ENCODE data around the gene NDFIP2. TPM values are rescaled to one million over a fixed set of nuclear protein-coding genes. Genes with fewer than 3 reads are reported as not detected.

The NDFIP2 gene
- total RNA-seq, 1 experiment from 2014 or later, result 81.6 TPM

GRCh38 chr13:79492918-79493594 lies 12.1 kb downstream of the NDFIP2 start:
- POLR2A ChIA-PET, result interaction anchor here (0.9 to 6.5 kb wide), 8 partner anchors 10 to 848 kb away, joined by 3 to 160 read pairs (median 4); partner anchors contain the start of genes NDFIP2, RBM26 and SPRY2
- intact Hi-C loops (cut with micrococcal nuclease), result no loop called here
- H3K4me3 Mint-ChIP-seq (ENCODE audit: unreplicated experiment), result peak overlapping the region; percentile 53
- no peaks in the 10 kb centered on the region for H3K36me3 Mint-ChIP-seq (ENCODE audit: insufficient read depth, unreplicated experiment)
- no peaks in the 10 kb centered on the region for H3K27me3 Mint-ChIP-seq (ENCODE audit: insufficient read depth, unreplicated experiment)
- H3K4me1 Mint-ChIP-seq (ENCODE audit: insufficient read depth, unreplicated experiment), result peaks cover 70% of the 10 kb centered on the region
- no peaks in the 10 kb centered on the region for H3K9me3 Mint-ChIP-seq (ENCODE audit: unreplicated experiment)
- BruUV-seq (replicated peaks), result no TSS peak
- no peak for DNase-seq (ENCODE audit: unreplicated experiment)
- CTCF ChIA-PET, result interaction anchor here (0.7 kb wide), 1 partner anchor 12 kb away, joined by 4 read pairs; the partner anchor contains the start of gene NDFIP2
- TF ChIP-seq, protein P1, sequence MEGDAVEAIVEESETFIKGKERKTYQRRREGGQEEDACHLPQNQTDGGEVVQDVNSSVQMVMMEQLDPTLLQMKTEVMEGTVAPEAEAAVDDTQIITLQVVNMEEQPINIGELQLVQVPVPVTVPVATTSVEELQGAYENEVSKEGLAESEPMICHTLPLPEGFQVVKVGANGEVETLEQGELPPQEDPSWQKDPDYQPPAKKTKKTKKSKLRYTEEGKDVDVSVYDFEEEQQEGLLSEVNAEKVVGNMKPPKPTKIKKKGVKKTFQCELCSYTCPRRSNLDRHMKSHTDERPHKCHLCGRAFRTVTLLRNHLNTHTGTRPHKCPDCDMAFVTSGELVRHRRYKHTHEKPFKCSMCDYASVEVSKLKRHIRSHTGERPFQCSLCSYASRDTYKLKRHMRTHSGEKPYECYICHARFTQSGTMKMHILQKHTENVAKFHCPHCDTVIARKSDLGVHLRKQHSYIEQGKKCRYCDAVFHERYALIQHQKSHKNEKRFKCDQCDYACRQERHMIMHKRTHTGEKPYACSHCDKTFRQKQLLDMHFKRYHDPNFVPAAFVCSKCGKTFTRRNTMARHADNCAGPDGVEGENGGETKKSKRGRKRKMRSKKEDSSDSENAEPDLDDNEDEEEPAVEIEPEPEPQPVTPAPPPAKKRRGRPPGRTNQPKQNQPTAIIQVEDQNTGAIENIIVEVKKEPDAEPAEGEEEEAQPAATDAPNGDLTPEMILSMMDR (IDR thresholded peaks at IDR 0.05; ENCODE audit: unreplicated experiment), result no peak
- peak overlapping the region; percentile 100 for H3K27ac Mint-ChIP-seq (ENCODE audit: low read depth, unreplicated experiment)

- ChIA-PET POLR2A (interaction anchor here (0.6 to 8.0 kb wide), 6 partner anchors 13 to 1925 kb away, joined by 3 to 130 read pairs (median 4); partner anchors contain the start of genes NDFIP2 and RBM26), CTCF (interaction anchor here (0.6 to 0.8 kb wide), 2 partner anchors 12 to 18 kb away, joined by 3 to 4 read pairs; no protein-coding TSS in a partner anchor)
- Mint-ChIP-seq H3K4me1 (ENCODE audit: insufficient read depth, unreplicated experiment) (peaks cover 64% of the 10 kb centered on the region), H3K27me3 (ENCODE audit: insufficient read depth, unreplicated experiment) (no peaks in the 10 kb centered on the region), H3K27ac (ENCODE audit: low read depth, unreplicated experiment) (peak overlapping the region; percentile 100), H3K9me3 (ENCODE audit: unreplicated experiment) (no peaks in the 10 kb centered on the region), H3K4me3 (ENCODE audit: unreplicated experiment) (no peak overlapping the region), H3K36me3 (ENCODE audit: insufficient read depth, unreplicated experiment) (no peaks in the 10 kb centered on the region)
- no peak for DNase-seq (ENCODE audit: unreplicated experiment)
- intact Hi-C loops (cut with micrococcal nuclease), result no loop called here
- TF ChIP-seq, protein P1 (IDR thresholded peaks at IDR 0.05; ENCODE audit: unreplicated experiment), result no peak
- no TSS peak for BruUV-seq (replicated peaks)
Measured at GRCh38 chr13:79496188-79496587, 15.2 kb downstream of the NDFIP2 start.

DNA sequence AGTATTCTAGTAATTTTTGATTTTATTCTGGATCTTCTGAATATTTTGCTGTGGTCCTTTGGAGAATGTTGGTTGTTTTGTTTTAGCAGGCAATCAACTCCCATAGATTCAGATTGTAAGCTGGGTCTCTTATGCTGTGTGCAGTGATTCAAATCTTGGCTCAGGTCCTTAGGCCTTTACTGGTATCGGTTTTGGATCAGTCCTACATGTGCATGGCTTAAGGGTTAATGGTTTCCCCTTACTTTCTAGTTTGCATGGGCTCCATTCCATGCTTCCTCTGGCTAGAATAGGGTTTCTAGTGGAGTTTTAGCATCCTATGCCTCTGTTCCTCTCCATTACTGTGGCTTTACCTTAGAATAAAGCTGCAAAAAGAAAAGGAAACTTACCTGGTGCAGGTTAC lies 16.1 kb downstream of the NDFIP2 start:
- BruUV-seq (replicated peaks), result no TSS peak
- Mint-ChIP-seq H3K27me3 (ENCODE audit: insufficient read depth, unreplicated experiment) (no peaks in the 10 kb centered on the region), H3K27ac (ENCODE audit: low read depth, unreplicated experiment) (no peak overlapping the region), H3K9me3 (ENCODE audit: unreplicated experiment) (no peaks in the 10 kb centered on the region), H3K4me3 (ENCODE audit: unreplicated experiment) (no peak overlapping the region), H3K36me3 (ENCODE audit: insufficient read depth, unreplicated experiment) (no peaks in the 10 kb centered on the region), H3K4me1 (ENCODE audit: insufficient read depth, unreplicated experiment) (peaks cover 64% of the 10 kb centered on the region)
- intact Hi-C loops (cut with micrococcal nuclease), result no loop called here
- TF ChIP-seq, protein P1 (IDR thresholded peaks at IDR 0.05; ENCODE audit: unreplicated experiment), result no peak
- no peak for DNase-seq (ENCODE audit: unreplicated experiment)
- ChIA-PET CTCF (interaction anchor here (0.7 to 1.2 kb wide), 2 partner anchors 14 to 99 kb away, joined by 3 to 7 read pairs; no protein-coding TSS in a partner anchor), POLR2A (interaction anchor here (0.6 to 8.0 kb wide), 7 partner anchors 9 to 841 kb away, joined by 3 to 130 read pairs (median 3); partner anchors contain the start of genes NDFIP2 and RBM26)

- no peak overlapping the region for H3K27ac Mint-ChIP-seq (ENCODE audit: low read depth, unreplicated experiment)
- ChIA-PET POLR2A (interaction anchor here (1.0 to 8.0 kb wide), 6 partner anchors 10 to 98 kb away, joined by 3 to 130 read pairs (median 4); partner anchors contain the start of gene NDFIP2), CTCF (interaction anchor here (1.2 to 1.4 kb wide), 3 partner anchors 15 to 28 kb away, joined by 3 to 7 read pairs (median 7); no protein-coding TSS in a partner anchor)
- no peaks in the 10 kb centered on the region for H3K9me3 Mint-ChIP-seq (ENCODE audit: unreplicated experiment)
- TF ChIP-seq, protein P1 (IDR thresholded peaks at IDR 0.05; ENCODE audit: unreplicated experiment), result no peak
- BruUV-seq (replicated peaks), result no TSS peak
- peaks cover 62% of the 10 kb centered on the region for H3K4me1 Mint-ChIP-seq (ENCODE audit: insufficient read depth, unreplicated experiment)
- H3K36me3 Mint-ChIP-seq (ENCODE audit: insufficient read depth, unreplicated experiment), result peaks cover 4% of the 10 kb centered on the region
- no peak overlapping the region for H3K4me3 Mint-ChIP-seq (ENCODE audit: unreplicated experiment)
- H3K27me3 Mint-ChIP-seq (ENCODE audit: insufficient read depth, unreplicated experiment), result no peaks in the 10 kb centered on the region
- intact Hi-C loops (cut with micrococcal nuclease), result no loop called here
- no peak for DNase-seq (ENCODE audit: unreplicated experiment)
Measured at GRCh38 chr13:79497852-79498251, 16.9 kb downstream of the NDFIP2 start.
